ENCODE measurements around the gene UBE2D3. TPM values are rescaled to one million over a fixed set of nuclear protein-coding genes. Genes with fewer than 3 reads are reported as not detected.

UBE2D3 gene
- total RNA-seq, 2 experiments from 2014 or later, result 347 to 363 TPM

GRCh38 chr4:102832105-102832504 is 4.8 kb upstream of the UBE2D3 start:
- CTCF ChIA-PET (ENCODE audit: unreplicated experiment), result no interaction called here
- POLR2A ChIA-PET, result interaction anchor here (1.1 to 11.2 kb wide), 2 partner anchors 26 to 34 kb away, joined by 4 to 116 read pairs; partner anchors contain the start of gene CISD2
- H3K4me2 ChIP-seq (ENCODE audit: low read length), result no peak overlapping the region

DNA sequence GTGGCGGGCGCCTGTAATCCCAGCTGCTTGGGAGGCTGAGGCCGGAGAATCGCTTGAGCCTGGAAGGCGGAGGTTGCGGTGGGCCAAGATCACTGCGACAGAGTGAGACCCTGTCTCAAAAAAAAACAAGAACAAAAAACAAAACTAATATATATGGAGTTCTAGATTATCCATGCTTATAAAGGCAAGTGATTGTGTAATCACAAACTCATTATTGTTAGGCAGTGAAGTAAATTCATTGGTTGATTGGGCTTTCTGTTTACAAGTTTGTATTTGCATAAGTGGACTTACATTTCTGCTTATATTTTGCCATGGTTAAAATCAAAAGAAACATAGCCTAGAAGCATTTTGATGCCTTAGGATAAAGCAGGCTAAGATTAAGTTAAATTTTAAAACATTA is 2.5 kb upstream of the UBE2D3 start:
- TF ChIP-seq, protein P1, sequence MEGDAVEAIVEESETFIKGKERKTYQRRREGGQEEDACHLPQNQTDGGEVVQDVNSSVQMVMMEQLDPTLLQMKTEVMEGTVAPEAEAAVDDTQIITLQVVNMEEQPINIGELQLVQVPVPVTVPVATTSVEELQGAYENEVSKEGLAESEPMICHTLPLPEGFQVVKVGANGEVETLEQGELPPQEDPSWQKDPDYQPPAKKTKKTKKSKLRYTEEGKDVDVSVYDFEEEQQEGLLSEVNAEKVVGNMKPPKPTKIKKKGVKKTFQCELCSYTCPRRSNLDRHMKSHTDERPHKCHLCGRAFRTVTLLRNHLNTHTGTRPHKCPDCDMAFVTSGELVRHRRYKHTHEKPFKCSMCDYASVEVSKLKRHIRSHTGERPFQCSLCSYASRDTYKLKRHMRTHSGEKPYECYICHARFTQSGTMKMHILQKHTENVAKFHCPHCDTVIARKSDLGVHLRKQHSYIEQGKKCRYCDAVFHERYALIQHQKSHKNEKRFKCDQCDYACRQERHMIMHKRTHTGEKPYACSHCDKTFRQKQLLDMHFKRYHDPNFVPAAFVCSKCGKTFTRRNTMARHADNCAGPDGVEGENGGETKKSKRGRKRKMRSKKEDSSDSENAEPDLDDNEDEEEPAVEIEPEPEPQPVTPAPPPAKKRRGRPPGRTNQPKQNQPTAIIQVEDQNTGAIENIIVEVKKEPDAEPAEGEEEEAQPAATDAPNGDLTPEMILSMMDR (conservative IDR thresholded peaks at IDR 0.05; ENCODE audit: low read length), result no peak
- TF ChIP-seq EZH2phosphoT487 (IDR thresholded peaks at IDR 0.05; ENCODE audit: borderline replicate concordance, low read depth, low read length), result no peak
- BruUV-seq (replicated peaks), result no TSS peak
- DNase-seq (ENCODE audit: low spot score), result no peak
- Histone ChIP-seq H4K20me1 (ENCODE audit: insufficient read depth, low read length) (peaks cover 5% of the 10 kb centered on the region), H3K79me2 (ENCODE audit: insufficient read depth, low read depth, low read length) (peaks cover 56% of the 10 kb centered on the region), H3K9me2 (ENCODE audit: insufficient read depth, low read length) (no peaks in the 10 kb centered on the region), H3K27ac (ENCODE audit: low read depth, low read length, poor library complexity, severe bottlenecking) (no peak overlapping the region), H3K9me3 (ENCODE audit: low read length) (no peaks in the 10 kb centered on the region), H2AFZ (ENCODE audit: low read length) (no peak overlapping the region), H3K4me3 (ENCODE audit: low read depth, low read length, poor library complexity, severe bottlenecking) (no peak overlapping the region), H3K36me3 (ENCODE audit: insufficient read depth, low read length) (peaks cover 19% of the 10 kb centered on the region), H3K4me1 (ENCODE audit: insufficient read depth, low read length, poor library complexity, severe bottlenecking) (peaks cover 20% of the 10 kb centered on the region), H3K4me2 (ENCODE audit: low read length) (peak overlapping the region; percentile 92)
- ChIA-PET POLR2A (interaction anchor here (1.0 to 11.2 kb wide), 7 partner anchors 8 to 46 kb away, joined by 4 to 116 read pairs (median 8); partner anchors contain the start of gene CISD2), CTCF (ENCODE audit: unreplicated experiment) (no interaction called here)
- intact Hi-C loops (cut with micrococcal nuclease; ENCODE audit: unreplicated experiment), result loop anchor here (2.0 to 5.0 kb wide), 5 partner anchors 177 to 1483 kb away; partner anchors contain the start of genes BDH2, NFKB1 and PPP3CA

More at GRCh38 chr4:102832105-102832504, 4.8 kb upstream of the UBE2D3 start:
- no peaks in the 10 kb centered on the region for H4K20me1 ChIP-seq (ENCODE audit: insufficient read depth, low read length)
- 0 out of 2 replicates have a peak, but pooled peaks cover 3% of the 10 kb centered on the region for H3K36me3 ChIP-seq (ENCODE audit: insufficient read depth, low read length)
- intact Hi-C loops (cut with micrococcal nuclease; ENCODE audit: unreplicated experiment), result no loop called here
- no peak overlapping the region for H2AFZ ChIP-seq (ENCODE audit: low read length)
- H3K27ac ChIP-seq (ENCODE audit: low read depth, low read length, poor library complexity, severe bottlenecking), result no peak overlapping the region
- no peak overlapping the region for H3K4me3 ChIP-seq (ENCODE audit: low read depth, low read length, poor library complexity, severe bottlenecking)
- H3K9me2 ChIP-seq (ENCODE audit: insufficient read depth, low read length), result no peaks in the 10 kb centered on the region
- TF ChIP-seq, protein P1 (conservative IDR thresholded peaks at IDR 0.05; ENCODE audit: low read length), result no peak
- no peak for TF ChIP-seq EZH2phosphoT487 (IDR thresholded peaks at IDR 0.05; ENCODE audit: borderline replicate concordance, low read depth, low read length)
- peaks cover 40% of the 10 kb centered on the region for H3K79me2 ChIP-seq (ENCODE audit: insufficient read depth, low read depth, low read length)
- H3K9me3 ChIP-seq (ENCODE audit: low read length), result no peaks in the 10 kb centered on the region
- BruUV-seq (replicated peaks), result no TSS peak
- H3K4me1 ChIP-seq (ENCODE audit: insufficient read depth, low read length, poor library complexity, severe bottlenecking), result peaks cover 20% of the 10 kb centered on the region
- no peak for DNase-seq (ENCODE audit: low spot score)

DNA sequence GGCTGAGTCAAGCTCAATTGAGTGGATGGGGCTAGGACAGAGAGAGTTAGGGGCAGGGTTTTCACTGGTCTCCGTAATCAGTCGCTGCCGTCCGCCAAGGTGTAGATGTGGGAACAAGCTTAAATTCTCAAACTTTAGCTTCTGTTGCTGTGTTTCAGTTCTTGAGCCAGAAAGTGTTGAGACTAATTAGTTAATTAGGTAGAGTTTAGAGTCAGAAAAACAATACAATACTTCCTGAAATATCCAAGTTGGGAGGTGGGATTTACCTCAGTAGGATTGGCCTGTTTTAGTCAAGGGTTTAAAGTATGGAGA is 1.1 kb upstream of the UBE2D3 start:
- peak overlapping the region; percentile 89 for H3K4me3 ChIP-seq (ENCODE audit: low read depth, low read length, poor library complexity, severe bottlenecking)
- peaks cover 19% of the 10 kb centered on the region for H4K20me1 ChIP-seq (ENCODE audit: insufficient read depth, low read length)
- no peak for DNase-seq (ENCODE audit: low spot score)
- TF ChIP-seq, protein P1 (conservative IDR thresholded peaks at IDR 0.05; ENCODE audit: low read length), result no peak
- TF ChIP-seq EZH2phosphoT487 (IDR thresholded peaks at IDR 0.05; ENCODE audit: borderline replicate concordance, low read depth, low read length), result no peak
- ChIA-PET CTCF (ENCODE audit: unreplicated experiment) (interaction anchor here (0.6 to 1.6 kb wide), 4 partner anchors 11 to 272 kb away, joined by 3 to 7 read pairs (median 4); partner anchors contain the start of gene CISD2), POLR2A (interaction anchor here (0.6 to 11.2 kb wide), 15 partner anchors 10 to 398 kb away, joined by 3 to 116 read pairs (median 6); partner anchors contain the start of genes CISD2 and MANBA)
- no peaks in the 10 kb centered on the region for H3K9me3 ChIP-seq (ENCODE audit: low read length)
- peaks cover 33% of the 10 kb centered on the region for H3K4me1 ChIP-seq (ENCODE audit: insufficient read depth, low read length, poor library complexity, severe bottlenecking)
- peak overlapping the region; percentile 11; the same call in 1 of the 2 replicates for H2AFZ ChIP-seq (ENCODE audit: low read length)
- peak overlapping the region; percentile 94 for H3K27ac ChIP-seq (ENCODE audit: low read depth, low read length, poor library complexity, severe bottlenecking)
- intact Hi-C loops (cut with micrococcal nuclease; ENCODE audit: unreplicated experiment), result loop anchor here (1.0 to 5.0 kb wide), 7 partner anchors 40 to 1481 kb away; partner anchors contain the start of genes BDH2, CISD2, NFKB1 and PPP3CA
- peaks cover 32% of the 10 kb centered on the region for H3K36me3 ChIP-seq (ENCODE audit: insufficient read depth, low read length)
- H3K79me2 ChIP-seq (ENCODE audit: insufficient read depth, low read depth, low read length), result peaks cover 70% of the 10 kb centered on the region
- no peaks in the 10 kb centered on the region for H3K9me2 ChIP-seq (ENCODE audit: insufficient read depth, low read length)
- H3K4me2 ChIP-seq (ENCODE audit: low read length), result peak overlapping the region; percentile 92
- BruUV-seq (replicated peaks), result TSS peak; percentile 95
